PC-3 (cell line): ENCODE results near the gene FAM89B. TPM values are rescaled to one million over a fixed set of nuclear protein-coding genes. Genes with fewer than 3 reads are reported as not detected.

Experiments used
- ATAC-seq: fragments of 200-7000 bp; cut with Tn5 transposase; 2 replicates; pipeline ENCODE4 v1.9.1; 2020; ENCODE audit warnings: mild to moderate bottlenecking, moderate library complexity
- BruUV-seq: library from RNA; stranded (reverse); fragments of 400-500 nt; replicated peaks from 2 replicates; lab custom pipeline; 2021; lab: Mats Ljungman, UMichigan
- CTCF ChIA-PET: fragments of 300-600 bp; sonication (Branson Sonifier 250); formaldehyde crosslinking; loops from one replicate; lab custom pipeline; 2022; ENCODE audit warnings: antibody characterized with exemption; lab: Charles Lee
- POLR2A ChIA-PET: fragments of 300-600 bp; sonication (Branson Sonifier 250); formaldehyde crosslinking; loops from one replicate; lab custom pipeline; 2022; ENCODE audit warnings: antibody characterized with exemption; ENCODE audit not compliant: unreplicated experiment; lab: Charles Lee
- DNase-seq: peaks from one replicate; pipeline ENCODE4 v3.0.0-alpha.2; 2015
- H2AFZ ChIP-seq: fragments of 300-600 bp; sonication (generic); 2 replicates; pipeline ENCODE4 v1.6.0; 2016; ENCODE audit warnings: antibody characterized with exemption, low read length
- H3F3A ChIP-seq: fragments of 300-600 bp; sonication (generic); one replicate; pipeline ENCODE4 v1.6.0; 2017; ENCODE audit warnings: antibody characterized with exemption, low read length, control low read depth, mild to moderate bottlenecking; ENCODE audit not compliant: unreplicated experiment
- H3K27ac ChIP-seq: fragments of 300-600 bp; sonication (generic); 2 replicates; pipeline ENCODE4 v1.5.1; 2016; ENCODE audit warnings: mild to moderate bottlenecking, low read length
- H3K27me3 ChIP-seq: fragments of 300-600 bp; sonication (generic); 2 replicates; pipeline ENCODE4 v1.6.1; 2016; ENCODE audit warnings: low read length, mixed read lengths
- H3K36me3 ChIP-seq: fragments of 300-600 bp; sonication (generic); 2 replicates; pipeline ENCODE4 v1.6.1; 2016; ENCODE audit warnings: low read depth, mixed run types, low read length, mixed read lengths
- H3K4me1 ChIP-seq: fragments of 300-600 bp; sonication (generic); 2 replicates; pipeline ENCODE4 v1.5.1; 2016; ENCODE audit warnings: low read length; ENCODE audit not compliant: insufficient read depth
- H3K4me2 ChIP-seq: fragments of 300-600 bp; sonication (generic); 2 replicates; pipeline ENCODE4 v1.6.0; 2016; ENCODE audit warnings: low read length
- H3K4me3 ChIP-seq: fragments of 300-600 bp; sonication (generic); 2 replicates; pipeline ENCODE4 v1.5.1; 2016; ENCODE audit warnings: mild to moderate bottlenecking, low read length, mixed read lengths
- H3K79me2 ChIP-seq: fragments of 300-600 bp; sonication (generic); 2 replicates; pipeline ENCODE4 v1.6.1; 2017; ENCODE audit warnings: low read length, mixed read lengths
- H3K9ac ChIP-seq: fragments of 300-600 bp; sonication (generic); 2 replicates; pipeline ENCODE4 v1.6.0; 2016; ENCODE audit warnings: mild to moderate bottlenecking, low read length
- H3K9me2 ChIP-seq: fragments of 300-600 bp; sonication (generic); replicated peaks from 2 replicates; pipeline ENCODE4 v1.6.1; 2016; ENCODE audit warnings: mixed run types, low read length, mixed read lengths
- H3K9me3 ChIP-seq: fragments of 300-600 bp; sonication (generic); 2 replicates; pipeline ENCODE4 v1.6.1; 2016; ENCODE audit warnings: low read length, mixed read lengths
- H4K20me1 ChIP-seq: fragments of 300-600 bp; sonication (generic); 2 replicates; pipeline ENCODE4 v1.6.1; 2016; ENCODE audit warnings: low read length, mixed read lengths
- CTCF ChIP-seq: fragments of 300-600 bp; sonication (generic); conservative IDR thresholded peaks from 2 replicates; pipeline ENCODE4 v1.5.1; 2017; ENCODE audit warnings: antibody characterized with exemption, low read depth, mild to moderate bottlenecking, low read length
- EZH2 ChIP-seq: fragments of 300-600 bp; sonication (generic); IDR thresholded peaks from one replicate; pipeline ENCODE4 v1.6.1; 2017; ENCODE audit warnings: antibody characterized with exemption, mild to moderate bottlenecking, low read length; ENCODE audit not compliant: unreplicated experiment
- EZH2phosphoT487 ChIP-seq: fragments of 300-600 bp; sonication (generic); IDR thresholded peaks from 2 replicates; pipeline ENCODE4 v1.6.1; 2018; ENCODE audit warnings: mild to moderate bottlenecking, antibody characterized with exemption, low read length, borderline replicate concordance
- intact Hi-C: fragments of 100-400 bp; cut with micrococcal nuclease; formaldehyde crosslinking; loops from 2 replicates; pipeline ENCODE4 v1.9.0; 2023
- total RNA-seq: library from RNA; depleted of rRNA; stranded (reverse); fragments of >200 nt; gene quantifications from 2 replicates; pipeline ENCODE4 v1.2.3, GENCODE V29; 2014

The FAM89B gene
- total RNA-seq, 1 experiment from 2014 or later = 76.3 TPM

- H2AFZ ChIP-seq = no peak overlapping the region
- ATAC-seq = no peak
- POLR2A ChIA-PET = interaction anchor here (1.5 kb wide), 1 partner anchor 11 kb away, joined by 10 read pairs; the partner anchor contains the start of gene ZNRD2
Measured at GRCh38 chr11:65559535-65559934, 12.8 kb upstream of the FAM89B start.

GRCh38 chr11:65559951-65560537 is 12.3 kb upstream of the FAM89B start:
- Histone ChIP-seq H3K4me3 (peak overlapping the region; percentile 28; the same call in 1 of the 2 replicates), H3K27ac (peak overlapping the region; percentile 91), H3K9me3 (no peaks in the 10 kb centered on the region), H3F3A (peaks cover 12% of the 10 kb centered on the region), H3K9me2 (no peaks in the 10 kb centered on the region), H3K4me2 (peak overlapping the region; percentile 81), H3K9ac (peak overlapping the region; percentile 58), H3K79me2 (peaks cover 17% of the 10 kb centered on the region), H3K36me3 (no peaks in the 10 kb centered on the region), H3K4me1 (peaks cover 54% of the 10 kb centered on the region), H3K27me3 (no peaks in the 10 kb centered on the region), H2AFZ (peak overlapping the region; percentile 20; the same call in 1 of the 2 replicates), H4K20me1 (no peaks in the 10 kb centered on the region)
- ATAC-seq = peak; percentile 49
- BruUV-seq = no TSS peak
- intact Hi-C loops = loop anchor here (1.0 kb wide), 1 partner anchor 10 kb away; the partner anchor contains the start of gene ZNRD2
- ChIA-PET POLR2A (interaction anchor here (1.5 kb wide), 1 partner anchor 10 kb away, joined by 10 read pairs; the partner anchor contains the start of gene ZNRD2), CTCF (interaction anchor here (1.0 to 1.7 kb wide), 5 partner anchors 10 to 35 kb away, joined by 3 to 12 read pairs (median 6); partner anchors contain the start of genes FAM89B, SCYL1 and ZNRD2)
- TF ChIP-seq EZH2 = no peak
- no peak for TF ChIP-seq CTCF
- no peak for TF ChIP-seq EZH2phosphoT487
- peak; percentile 98 for DNase-seq

More at GRCh38 chr11:65559535-65559934, 12.8 kb upstream of the FAM89B start:
- H3K36me3 ChIP-seq = no peaks in the 10 kb centered on the region
- intact Hi-C loops = no loop called here
- TF ChIP-seq EZH2phosphoT487 (no peak), EZH2 (no peak), CTCF (no peak)
- no peaks in the 10 kb centered on the region for H3K9me2 ChIP-seq
- peak overlapping the region; percentile 91 for H3K27ac ChIP-seq
- H3K79me2 ChIP-seq = peaks cover 22% of the 10 kb centered on the region
- peaks cover 59% of the 10 kb centered on the region for H3K4me1 ChIP-seq
- no peak overlapping the region for H3K4me3 ChIP-seq
- peak overlapping the region; percentile 81 for H3K4me2 ChIP-seq
- no peak for DNase-seq
- CTCF ChIA-PET = interaction anchor here (1.0 to 1.7 kb wide), 5 partner anchors 11 to 34 kb away, joined by 3 to 12 read pairs (median 6); partner anchors contain the start of genes FAM89B, SCYL1 and ZNRD2
- H3K9ac ChIP-seq = peak overlapping the region; percentile 6; the same call in 1 of the 2 replicates
- H3K9me3 ChIP-seq = no peaks in the 10 kb centered on the region
- H3F3A ChIP-seq = peaks cover 12% of the 10 kb centered on the region
- H3K27me3 ChIP-seq = no peaks in the 10 kb centered on the region
- no peaks in the 10 kb centered on the region for H4K20me1 ChIP-seq
- BruUV-seq = no TSS peak
